Measurements from ENCODE around the gene ARHGEF1.

Gene ARHGEF1, protein sequence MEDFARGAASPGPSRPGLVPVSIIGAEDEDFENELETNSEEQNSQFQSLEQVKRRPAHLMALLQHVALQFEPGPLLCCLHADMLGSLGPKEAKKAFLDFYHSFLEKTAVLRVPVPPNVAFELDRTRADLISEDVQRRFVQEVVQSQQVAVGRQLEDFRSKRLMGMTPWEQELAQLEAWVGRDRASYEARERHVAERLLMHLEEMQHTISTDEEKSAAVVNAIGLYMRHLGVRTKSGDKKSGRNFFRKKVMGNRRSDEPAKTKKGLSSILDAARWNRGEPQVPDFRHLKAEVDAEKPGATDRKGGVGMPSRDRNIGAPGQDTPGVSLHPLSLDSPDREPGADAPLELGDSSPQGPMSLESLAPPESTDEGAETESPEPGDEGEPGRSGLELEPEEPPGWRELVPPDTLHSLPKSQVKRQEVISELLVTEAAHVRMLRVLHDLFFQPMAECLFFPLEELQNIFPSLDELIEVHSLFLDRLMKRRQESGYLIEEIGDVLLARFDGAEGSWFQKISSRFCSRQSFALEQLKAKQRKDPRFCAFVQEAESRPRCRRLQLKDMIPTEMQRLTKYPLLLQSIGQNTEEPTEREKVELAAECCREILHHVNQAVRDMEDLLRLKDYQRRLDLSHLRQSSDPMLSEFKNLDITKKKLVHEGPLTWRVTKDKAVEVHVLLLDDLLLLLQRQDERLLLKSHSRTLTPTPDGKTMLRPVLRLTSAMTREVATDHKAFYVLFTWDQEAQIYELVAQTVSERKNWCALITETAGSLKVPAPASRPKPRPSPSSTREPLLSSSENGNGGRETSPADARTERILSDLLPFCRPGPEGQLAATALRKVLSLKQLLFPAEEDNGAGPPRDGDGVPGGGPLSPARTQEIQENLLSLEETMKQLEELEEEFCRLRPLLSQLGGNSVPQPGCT

DNA sequence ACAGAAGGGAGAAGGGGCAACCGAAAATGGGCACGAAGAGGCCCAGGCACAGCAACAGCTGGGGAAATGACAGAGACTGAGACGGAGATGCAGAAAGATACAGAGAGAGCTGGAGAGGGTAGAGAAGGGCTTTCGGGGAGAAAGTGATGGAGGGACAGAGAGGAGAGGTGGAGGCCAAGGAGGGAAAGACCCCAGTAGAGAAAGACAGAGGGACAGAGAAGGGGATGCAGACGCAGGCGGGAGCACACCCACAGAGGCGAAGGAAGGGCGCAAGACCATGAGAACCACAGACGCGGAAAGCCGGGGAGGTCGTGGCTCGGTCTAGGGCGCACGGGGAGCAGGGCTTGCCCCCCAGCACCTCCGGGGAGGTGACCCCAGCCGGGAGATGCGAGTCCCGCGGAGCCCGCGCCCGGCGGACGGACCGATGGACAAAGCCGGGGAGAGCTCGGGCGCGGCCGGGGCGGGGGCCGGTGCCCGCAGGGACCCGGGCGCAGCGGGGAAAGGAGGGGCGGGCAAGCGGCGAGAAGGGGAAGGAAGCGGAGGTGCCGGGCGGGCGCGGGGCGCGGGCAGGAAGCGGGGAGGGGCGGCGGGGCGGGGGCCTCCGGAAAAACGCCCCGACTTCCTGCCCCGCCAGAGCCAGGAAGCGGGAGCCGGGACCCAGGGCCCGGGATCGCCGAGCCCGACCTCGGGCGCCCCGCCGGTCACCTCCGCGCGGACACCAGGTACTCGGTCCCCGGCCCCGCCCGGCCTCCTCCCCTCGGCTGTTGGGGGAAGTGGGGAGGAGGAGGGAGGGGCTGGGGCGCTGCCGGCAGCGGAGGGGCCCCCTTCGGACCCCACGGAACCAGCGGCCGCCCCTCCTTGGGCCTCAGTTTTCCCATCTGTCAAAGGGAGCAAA, at the start of gene ARHGEF1:
ARHGEF1 (plus strand) TSS at position 617 of the 895 bp plus-strand sequence. CDS start 4,899 bp downstream, outside the sequence.
- DNase-seq: peak; percentile 48 to 67

GRCh38 chr19:41837981-41838708, 44.8 kb upstream of the ARHGEF1 start:
- DNase-seq: no peak

GRCh38 chr19:41839211-41839610, 43.8 kb upstream of the ARHGEF1 start:
- no peak for DNase-seq

GRCh38 chr19:41843371-41843770, 39.6 kb upstream of the ARHGEF1 start:
- DNase-seq: no peak

GRCh38 chr19:41844601-41845000, 38.4 kb upstream of the ARHGEF1 start, which contains the start of gene LYPD4:
TSS of gene LYPD4 (minus strand) at chr19:41844683. CDS start at chr19:41839285, 5,398 bp downstream.
- no peak for DNase-seq

GRCh38 chr19:41845001-41845050, 38.2 kb upstream of the ARHGEF1 start, which contains the start of gene DMRTC2:
TSS of gene DMRTC2 (plus strand) at chr19:41845042. CDS start at chr19:41847429, 2,387 bp downstream.
- no peak for DNase-seq

- DNase-seq: no peak
These were observed 37.9 kb upstream of the ARHGEF1 start for GRCh38 chr19:41845051-41845590.

- DNase-seq: no peak
These were observed 35.5 kb upstream of the ARHGEF1 start for GRCh38 chr19:41847351-41848105.

- DNase-seq: no peak
These were observed 34.3 kb upstream of the ARHGEF1 start for GRCh38 chr19:41848666-41849065.

- no peak for DNase-seq
These were observed 33.9 kb upstream of the ARHGEF1 start for GRCh38 chr19:41849067-41849466.

- no peak for DNase-seq
These were observed 32.6 kb upstream of the ARHGEF1 start for GRCh38 chr19:41850381-41850780.

GRCh38 chr19:41851456-41851855, 31.5 kb upstream of the ARHGEF1 start:
- no peak for DNase-seq

GRCh38 chr19:41853344-41853743, 29.6 kb upstream of the ARHGEF1 start:
- DNase-seq: no peak

GRCh38 chr19:41853768-41854167, 29.2 kb upstream of the ARHGEF1 start:
- no peak for DNase-seq

- DNase-seq: no peak
These were observed 23.8 kb upstream of the ARHGEF1 start for GRCh38 chr19:41859213-41859617.

- DNase-seq: peak; percentile 98
These were observed 23.2 kb upstream of the ARHGEF1 start, which contains the start of gene RPS19 for GRCh38 chr19:41859618-41860418. TSS of gene RPS19 (plus strand) at chr19:41860255. CDS start at chr19:41860775, 520 bp downstream.

DNA sequence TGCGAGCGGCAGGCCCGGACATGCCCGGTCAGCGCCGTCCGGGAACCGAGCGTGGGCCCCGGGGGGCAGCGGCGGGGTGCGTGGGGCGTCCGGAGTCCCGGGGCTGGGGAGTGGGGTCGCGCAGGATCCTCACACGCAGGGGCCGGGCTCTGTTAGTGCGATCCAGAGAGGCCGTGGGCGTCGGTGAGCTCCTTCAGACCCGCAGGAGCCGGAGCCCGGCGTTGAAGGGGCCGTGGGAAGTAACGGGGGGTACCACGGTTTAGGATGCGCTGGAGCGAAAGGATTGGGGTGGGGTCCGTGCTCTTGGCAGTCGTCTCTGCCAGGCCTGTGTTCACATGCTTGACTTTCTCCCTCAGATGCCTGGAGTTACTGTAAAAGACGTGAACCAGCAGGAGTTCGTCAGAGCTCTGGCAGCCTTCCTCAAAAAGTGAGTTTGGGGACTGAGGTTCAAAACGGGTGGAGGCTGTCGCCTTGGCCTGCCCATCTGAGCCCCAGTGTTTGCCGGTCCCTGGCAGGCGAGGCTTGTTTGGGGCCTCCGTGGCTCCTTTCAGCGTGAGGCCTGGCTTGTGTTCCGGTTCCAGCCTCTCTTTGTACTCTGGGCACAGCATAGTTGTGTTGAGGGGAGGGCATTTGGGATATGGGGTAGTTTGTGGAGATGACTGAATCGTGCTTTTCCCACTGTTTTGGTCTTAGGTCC, 22.4 kb upstream of the ARHGEF1 start:
- peak in 1 of 2 experiments; percentile 46 for DNase-seq

DNA sequence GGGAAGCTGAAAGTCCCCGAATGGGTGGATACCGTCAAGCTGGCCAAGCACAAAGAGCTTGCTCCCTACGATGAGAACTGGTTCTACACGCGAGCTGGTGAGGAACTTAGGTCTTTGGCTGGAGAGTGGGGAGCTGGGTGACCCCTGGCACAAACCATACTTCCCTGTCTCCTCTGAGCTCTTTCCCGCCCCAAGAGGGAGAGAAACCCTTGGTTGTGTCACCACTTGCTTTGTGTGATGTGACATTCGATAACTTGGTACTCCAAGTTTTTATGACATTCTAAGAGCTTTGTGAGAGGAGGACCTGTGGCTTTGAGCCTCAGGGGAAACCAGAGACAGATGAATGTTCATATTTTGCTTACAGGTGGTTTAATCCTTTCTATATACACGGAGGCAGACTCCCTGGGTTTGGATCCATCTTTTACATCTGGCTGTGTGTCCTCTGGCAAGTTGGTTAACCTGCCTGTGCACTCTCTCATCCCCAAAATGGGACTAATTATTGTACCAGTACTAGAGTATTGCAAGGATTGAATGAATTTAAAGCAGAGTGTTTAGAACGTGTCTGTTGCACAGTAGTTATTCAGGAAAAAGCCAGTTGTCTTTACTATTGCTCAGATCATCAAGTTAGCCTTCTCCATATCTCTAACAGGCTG, 21.7 kb upstream of the ARHGEF1 start:
- no peak for DNase-seq

- no peak for DNase-seq
These were observed 21.1 kb upstream of the ARHGEF1 start for GRCh38 chr19:41861846-41862245.

Data from stimulated activated CD4-positive, alpha-beta T cell treated with anti-CD3 and anti-CD28 coated beads, Interleukin-4, amount 100 ng/mL, for 4 hours (primary cell).